Neural progenitor cell (in vitro differentiated cells): Measurements from ENCODE around the gene RALGAPB. TPM values are rescaled to one million over a fixed set of nuclear protein-coding genes. Genes with fewer than 3 reads are reported as not detected.

Experiments
- DNase-seq: peaks from one replicate; pipeline ENCODE4 v3.0.0-alpha.2; 2016; ENCODE audit warnings: low spot score
- H2AFZ ChIP-seq: fragments of 200-600 bp; sonication (generic); replicated peaks from 2 replicates; pipeline ENCODE4 v1.6.1; 2016; ENCODE audit warnings: antibody characterized with exemption
- H3F3A ChIP-seq: fragments of 200-600 bp; sonication (generic); 2 replicates; pipeline ENCODE4 v1.6.1; 2016; ENCODE audit warnings: antibody characterized with exemption, low read depth
- H3K27ac ChIP-seq: fragments of 200-600 bp; sonication (generic); 2 replicates; pipeline ENCODE4 v1.5.1; 2016; ENCODE audit warnings: mild to moderate bottlenecking
- H3K27me3 ChIP-seq: fragments of 200-600 bp; sonication (generic); 2 replicates; pipeline ENCODE4 v1.6.1; 2016; ENCODE audit warnings: mild to moderate bottlenecking, moderate library complexity
- H3K36me3 ChIP-seq: fragments of 200-600 bp; sonication (generic); 2 replicates; pipeline ENCODE4 v1.5.1; 2016
- H3K4me1 ChIP-seq: fragments of 200-600 bp; sonication (generic); 2 replicates; pipeline ENCODE4 v1.6.1; 2016; ENCODE audit warnings: mixed run types
- H3K4me2 ChIP-seq: fragments of 200-600 bp; sonication (generic); 2 replicates; pipeline ENCODE4 v1.6.1; 2016
- H3K4me3 ChIP-seq: fragments of 200-600 bp; sonication (generic); 2 replicates; pipeline ENCODE4 v1.5.1; 2016
- H3K79me2 ChIP-seq: fragments of 200-600 bp; sonication (generic); 2 replicates; pipeline ENCODE4 v1.6.1; 2016; ENCODE audit warnings: low read depth
- H3K9ac ChIP-seq: fragments of 200-600 bp; sonication (generic); 2 replicates; pipeline ENCODE4 v1.6.1; 2016
- H3K9me3 ChIP-seq: fragments of 200-600 bp; sonication (generic); 2 replicates; pipeline ENCODE4 v1.5.1; 2016; ENCODE audit warnings: low read depth
- H4K20me1 ChIP-seq: fragments of 200-600 bp; sonication (generic); 2 replicates; pipeline ENCODE4 v1.6.1; 2016; ENCODE audit warnings: low read depth
- H3K27ac Mint-ChIP-seq: 3 replicates; pipeline ENCODE4 v1.8.0; 2021; ENCODE audit warnings: mixed read lengths
- H3K27me3 Mint-ChIP-seq: 2 replicates; pipeline ENCODE4 v1.8.0; 2022; ENCODE audit warnings: low read depth, mild to moderate bottlenecking, inconsistent platforms, moderate library complexity, mixed read lengths; ENCODE audit not compliant: insufficient read depth
- H3K36me3 Mint-ChIP-seq: 3 replicates; pipeline ENCODE4 v1.8.0; 2021; ENCODE audit warnings: mixed read lengths
- H3K4me1 Mint-ChIP-seq: 3 replicates; pipeline ENCODE4 v1.8.0; 2021; ENCODE audit warnings: mixed read lengths
- H3K4me3 Mint-ChIP-seq: 3 replicates; pipeline ENCODE4 v1.8.0; 2021; ENCODE audit warnings: mild to moderate bottlenecking, moderate library complexity, mixed read lengths
- H3K9me3 Mint-ChIP-seq: 3 replicates; pipeline ENCODE4 v1.8.0; 2020; ENCODE audit warnings: mixed read lengths
- CTCF ChIP-seq: fragments of 200-600 bp; sonication (generic); IDR thresholded peaks from 2 replicates; pipeline ENCODE4 v1.5.1; 2017; ENCODE audit warnings: antibody characterized with exemption, mild to moderate bottlenecking
- EZH2 ChIP-seq: fragments of 200-600 bp; sonication (generic); IDR thresholded peaks from 2 replicates; pipeline ENCODE4 v1.6.1; 2017; ENCODE audit warnings: antibody characterized with exemption, mild to moderate bottlenecking, moderate library complexity
- EZH2phosphoT487 ChIP-seq: fragments of 200-600 bp; sonication (generic); IDR thresholded peaks from 2 replicates; pipeline ENCODE4 v1.6.1; 2017; ENCODE audit warnings: antibody characterized with exemption
- total RNA-seq: library from RNA; depleted of rRNA; stranded (reverse); fragments of >200 nt; gene quantifications from 2 replicates; pipeline ENCODE4 v1.2.3, GENCODE V29; 2015; ENCODE audit warnings: low replicate concordance

RALGAPB gene
- total RNA-seq, 1 donor from 2014 or later = 39.1 TPM

- Histone ChIP-seq H3K4me2 (no peak overlapping the region), H3K4me3 (no peak overlapping the region), H3K79me2 (no peaks in the 10 kb centered on the region), H3K36me3 (no peaks in the 10 kb centered on the region), H3K9me3 (no peaks in the 10 kb centered on the region), H3K4me1 (peaks cover 25% of the 10 kb centered on the region), H3K27ac (no peak overlapping the region), H3K9ac (no peak overlapping the region), H4K20me1 (no peaks in the 10 kb centered on the region), H2AFZ (no peak overlapping the region), H3K27me3 (no peaks in the 10 kb centered on the region), H3F3A (peaks cover 2% of the 10 kb centered on the region)
- Mint-ChIP-seq H3K4me1 (peaks cover 23% of the 10 kb centered on the region), H3K9me3 (no peaks in the 10 kb centered on the region), H3K27ac (no peak overlapping the region), H3K4me3 (no peak overlapping the region), H3K36me3 (no peaks in the 10 kb centered on the region), H3K27me3 (peaks cover 3% of the 10 kb centered on the region)
- no peak for DNase-seq
- no peak for TF ChIP-seq CTCF
- no peak for TF ChIP-seq EZH2
- no peak for TF ChIP-seq EZH2phosphoT487
Observed at GRCh38 chr20:38583306-38583705, 110.7 kb downstream of the RALGAPB start.

- peaks cover 20% of the 10 kb centered on the region for H3K4me1 ChIP-seq
- no peak overlapping the region for H2AFZ ChIP-seq
- no peak overlapping the region for H3K4me3 ChIP-seq
- TF ChIP-seq EZH2 (no peak), EZH2phosphoT487 (no peak), CTCF (no peak)
- H4K20me1 ChIP-seq = no peaks in the 10 kb centered on the region
- no peaks in the 10 kb centered on the region for H3K79me2 ChIP-seq
- H3K27ac Mint-ChIP-seq = no peak overlapping the region
- H3K9ac ChIP-seq = no peak overlapping the region
- no peak overlapping the region for H3K27ac ChIP-seq
- no peaks in the 10 kb centered on the region for H3K27me3 ChIP-seq
- H3K36me3 ChIP-seq = no peaks in the 10 kb centered on the region
- H3K9me3 Mint-ChIP-seq = no peaks in the 10 kb centered on the region
- no peak for DNase-seq
- no peak overlapping the region for H3K4me2 ChIP-seq
- no peaks in the 10 kb centered on the region for H3K9me3 ChIP-seq
- peaks cover 3% of the 10 kb centered on the region for H3K27me3 Mint-ChIP-seq
- no peak overlapping the region for H3K4me3 Mint-ChIP-seq
- peaks cover 18% of the 10 kb centered on the region for H3K4me1 Mint-ChIP-seq
- no peaks in the 10 kb centered on the region for H3F3A ChIP-seq
- H3K36me3 Mint-ChIP-seq = no peaks in the 10 kb centered on the region
Observed at GRCh38 chr20:38584099-38584763, 111.6 kb downstream of the RALGAPB start.

GRCh38 chr20:38585404-38586180 lies 112.9 kb downstream of the RALGAPB start:
- Histone ChIP-seq H3K79me2 (no peaks in the 10 kb centered on the region), H3K27ac (no peak overlapping the region), H3K36me3 (no peaks in the 10 kb centered on the region), H3K4me3 (no peak overlapping the region), H3K9me3 (no peaks in the 10 kb centered on the region), H3K27me3 (no peaks in the 10 kb centered on the region), H3F3A (no peaks in the 10 kb centered on the region), H2AFZ (no peak overlapping the region), H3K4me2 (no peak overlapping the region), H3K4me1 (peaks cover 9% of the 10 kb centered on the region), H4K20me1 (no peaks in the 10 kb centered on the region), H3K9ac (no peak overlapping the region)
- TF ChIP-seq CTCF (no peak), EZH2 (no peak)
- Mint-ChIP-seq H3K9me3 (no peaks in the 10 kb centered on the region), H3K36me3 (no peaks in the 10 kb centered on the region), H3K27ac (no peak overlapping the region), H3K27me3 (no peaks in the 10 kb centered on the region), H3K4me1 (peaks cover 7% of the 10 kb centered on the region), H3K4me3 (no peak overlapping the region)
- no peak for DNase-seq
